Natural killer cell (primary cell): ENCODE results near the gene TAF9B. TPM values are rescaled to one million over a fixed set of nuclear protein-coding genes. Genes with fewer than 3 reads are reported as not detected.

Source experiments
- ATAC-seq, 3 donors: fragments of 150-1000 bp in 2 of 3; fragments of 200-7000 bp in 1 of 3; cut with Tn5 transposase; 1 replicate in 1 of 3; 2 replicates in 2 of 3; pipeline ENCODE4 v1.10.0; 2021; ENCODE audit warnings: mild to moderate bottlenecking in 2 of 3, moderate library complexity in 2 of 3
- DNase-seq, 2 donors: peaks; one replicate each; pipeline versions ENCODE4 v3.0.0 to v3.0.0-alpha.2; 2013 to 2021; ENCODE audit warnings: mixed read lengths in 1 of 2
- H3K27ac ChIP-seq: one replicate; pipeline ENCODE4 v1.5.1; 2013; ENCODE audit warnings: mild to moderate bottlenecking, low read length
- H3K27me3 ChIP-seq: one replicate; pipeline ENCODE4 v1.6.1; 2013; ENCODE audit warnings: low read length; ENCODE audit not compliant: control insufficient read depth, insufficient read depth
- H3K36me3 ChIP-seq: one replicate; pipeline ENCODE4 v1.6.1; 2013; ENCODE audit warnings: low read length; ENCODE audit not compliant: control insufficient read depth, insufficient read depth
- H3K4me1 ChIP-seq: one replicate; pipeline ENCODE4 v1.6.1; 2013; ENCODE audit warnings: low read length; ENCODE audit not compliant: control insufficient read depth, insufficient read depth
- H3K4me3 ChIP-seq: one replicate; pipeline ENCODE4 v1.5.1; 2013; ENCODE audit warnings: low read length
- H3K9me3 ChIP-seq: one replicate; pipeline ENCODE4 v1.6.1; 2013; ENCODE audit warnings: low read length; ENCODE audit not compliant: control insufficient read depth, insufficient read depth
- H3K27ac Mint-ChIP-seq, 2 donors: one replicate each; pipeline ENCODE4 v1.8.0; 2022; ENCODE audit warnings: mild to moderate bottlenecking in 2 of 2, mixed read lengths in 2 of 2, moderate library complexity in 1 of 2
- H3K27me3 Mint-ChIP-seq, 2 donors: one replicate each; pipeline ENCODE4 v1.8.0; 2022; ENCODE audit warnings: low read depth in 2 of 2, mixed read lengths in 2 of 2
- H3K36me3 Mint-ChIP-seq: one replicate; pipeline ENCODE4 v1.8.0; 2022; ENCODE audit warnings: mixed read lengths
- H3K4me1 Mint-ChIP-seq, 2 donors: one replicate each; pipeline ENCODE4 v1.8.0; 2022; ENCODE audit warnings: mixed read lengths in 2 of 2
- H3K4me3 Mint-ChIP-seq: one replicate; pipeline ENCODE4 v1.8.0; 2022; ENCODE audit warnings: mild to moderate bottlenecking, moderate library complexity, mixed read lengths
- H3K9me3 Mint-ChIP-seq, 2 donors: one replicate each; pipeline ENCODE4 v1.8.0; 2022; ENCODE audit warnings: mixed read lengths in 2 of 2
- CTCF ChIP-seq: fragments of 200-600 bp; IDR thresholded peaks from one replicate; pipeline ENCODE4 v1.8.0; 2022; ENCODE audit warnings: antibody characterized with exemption
- WGBS: methylation state at CpG from one replicate; pipeline ENCODE4 v1.1.7; 2013; ENCODE audit warnings: missing lambda C conversion rate; ENCODE audit not compliant: insufficient coverage; 5-methylcytosine and 5-hydroxymethylcytosine counted together
- intact Hi-C: fragments of 100-400 bp; cut with micrococcal nuclease; formaldehyde crosslinking; loops from one replicate; pipeline ENCODE4 v1.14.2; 2022
- total RNA-seq, 4 donors: library from RNA; stranded (reverse); fragments of 120-200 nt in 1 of 4; gene quantifications; one replicate each; pipeline versions ENCODE4 v1.2.3 to v1.2.4, GENCODE V29; 2013 to 2022

Gene TAF9B
- total RNA-seq = 1 to 10 TPM; 5.6 to 6.8 (median 6.1) TPM
- total RNA-seq (2013) = 12.4 TPM

GRCh38 chrX:78139160-78140123, at the start of gene TAF9B:
TSS of gene TAF9B (minus strand) at chrX:78139650. CDS start at chrX:78139611, 39 bp downstream.
- ATAC-seq = peak; percentile 94 to 98 (median 97)
- no peaks in the 10 kb centered on the region for H3K27me3 ChIP-seq
- no peaks in the 10 kb centered on the region for H3K36me3 ChIP-seq
- H3K27ac ChIP-seq = peak within 1 kb of the TSS; percentile 47
- WGBS = under 1% methylated on average over 52 of the region's 59 CpGs
- Mint-ChIP-seq H3K4me3 (peak within 1 kb of the TSS; percentile 88), H3K4me1 (peaks cover 0 to 12% of the 10 kb centered on the region in 2 donors), H3K36me3 (no peaks in the 10 kb centered on the region), H3K27ac (peak within 1 kb of the TSS; percentile 36 to 86), H3K9me3 (no peaks in the 10 kb centered on the region), H3K27me3 (no peaks in the 10 kb centered on the region)
- H3K4me3 ChIP-seq = peak within 1 kb of the TSS; percentile 80
- H3K4me1 ChIP-seq = peaks cover 11% of the 10 kb centered on the region
- H3K9me3 ChIP-seq = no peaks in the 10 kb centered on the region
- TF ChIP-seq CTCF = no peak
- intact Hi-C loops = no loop called here
- DNase-seq = peak; percentile 64 to 89

GRCh38 chrX:78182881-78183280, 43.4 kb upstream of the TAF9B start:
- H3K9me3 ChIP-seq = no peaks in the 10 kb centered on the region
- H3K36me3 ChIP-seq = no peaks in the 10 kb centered on the region
- Mint-ChIP-seq H3K4me1 (no peaks in the 10 kb centered on the region), H3K36me3 (no peaks in the 10 kb centered on the region), H3K27ac (no peak overlapping the region), H3K27me3 (peaks cover 4 to 31% of the 10 kb centered on the region in 2 donors), H3K4me3 (no peak overlapping the region), H3K9me3 (no peaks in the 10 kb centered on the region)
- no peak for TF ChIP-seq CTCF
- no peaks in the 10 kb centered on the region for H3K4me1 ChIP-seq
- intact Hi-C loops = no loop called here
- H3K4me3 ChIP-seq = no peak overlapping the region
- ATAC-seq (no peak), DNase-seq (no peak)
- 95% methylated on average over 6 of the region's 7 CpGs for WGBS
- no peak overlapping the region for H3K27ac ChIP-seq
- no peaks in the 10 kb centered on the region for H3K27me3 ChIP-seq

- DNase-seq = no peak
- H3K27me3 ChIP-seq = no peaks in the 10 kb centered on the region
- peaks cover 4 to 23% of the 10 kb centered on the region in 2 donors for H3K27me3 Mint-ChIP-seq
- H3K4me1 Mint-ChIP-seq = no peaks in the 10 kb centered on the region
- H3K27ac ChIP-seq = no peak overlapping the region
- no peaks in the 10 kb centered on the region for H3K9me3 Mint-ChIP-seq
- no peak for ATAC-seq
- no peak for TF ChIP-seq CTCF
- no peaks in the 10 kb centered on the region for H3K36me3 ChIP-seq
- no peaks in the 10 kb centered on the region for H3K4me1 ChIP-seq
- H3K9me3 ChIP-seq = no peaks in the 10 kb centered on the region
- no peak overlapping the region for H3K4me3 ChIP-seq
- H3K27ac Mint-ChIP-seq = no peak overlapping the region
- intact Hi-C loops = no loop called here
- no peak overlapping the region for H3K4me3 Mint-ChIP-seq
- no peaks in the 10 kb centered on the region for H3K36me3 Mint-ChIP-seq
These were observed 41.9 kb upstream of the TAF9B start for GRCh38 chrX:78181307-78181706.
